ENCODE results near the gene SHISA6. TPM values are rescaled to one million over a fixed set of nuclear protein-coding genes. Genes with fewer than 3 reads are reported as not detected.

SHISA6 gene
- total RNA-seq, 2 experiments from 2014 or later: not detected

DNA sequence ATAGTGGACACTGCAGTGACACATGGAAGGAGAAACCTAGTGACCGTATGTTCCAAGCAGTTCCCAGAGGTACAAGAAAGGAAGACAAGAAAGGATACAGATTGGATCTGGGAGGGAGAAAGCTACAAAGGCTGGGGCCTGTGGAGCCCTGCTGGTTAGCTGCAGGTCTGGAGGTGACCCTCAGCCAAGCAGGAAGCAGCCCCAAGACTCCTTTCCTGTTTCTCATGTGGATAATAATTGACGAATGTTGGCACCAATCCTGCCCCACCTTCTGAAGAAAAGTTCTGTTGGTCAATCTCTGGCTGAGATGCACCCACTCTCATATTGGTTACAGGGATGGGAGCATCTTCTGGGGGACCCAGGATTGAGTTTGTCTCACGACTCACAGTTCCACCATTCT, 99.8 kb downstream of the SHISA6 start:
- no peak for DNase-seq (ENCODE audit: low spot score)
- Histone ChIP-seq H3K4me1 (ENCODE audit: insufficient read depth, low read length, poor library complexity, severe bottlenecking) (no peaks in the 10 kb centered on the region), H3K4me2 (ENCODE audit: low read length) (no peak overlapping the region), H4K20me1 (ENCODE audit: insufficient read depth, low read length) (no peaks in the 10 kb centered on the region), H3K9me2 (ENCODE audit: insufficient read depth, low read length) (no peaks in the 10 kb centered on the region), H3K27ac (ENCODE audit: low read depth, low read length, poor library complexity, severe bottlenecking) (no peak overlapping the region), H3K79me2 (ENCODE audit: insufficient read depth, low read depth, low read length) (no peaks in the 10 kb centered on the region), H2AFZ (ENCODE audit: low read length) (no peak overlapping the region), H3K4me3 (ENCODE audit: low read depth, low read length, poor library complexity, severe bottlenecking) (no peak overlapping the region), H3K9me3 (ENCODE audit: low read length) (no peaks in the 10 kb centered on the region), H3K36me3 (ENCODE audit: insufficient read depth, low read length) (no peaks in the 10 kb centered on the region)
- TF ChIP-seq, protein P1, sequence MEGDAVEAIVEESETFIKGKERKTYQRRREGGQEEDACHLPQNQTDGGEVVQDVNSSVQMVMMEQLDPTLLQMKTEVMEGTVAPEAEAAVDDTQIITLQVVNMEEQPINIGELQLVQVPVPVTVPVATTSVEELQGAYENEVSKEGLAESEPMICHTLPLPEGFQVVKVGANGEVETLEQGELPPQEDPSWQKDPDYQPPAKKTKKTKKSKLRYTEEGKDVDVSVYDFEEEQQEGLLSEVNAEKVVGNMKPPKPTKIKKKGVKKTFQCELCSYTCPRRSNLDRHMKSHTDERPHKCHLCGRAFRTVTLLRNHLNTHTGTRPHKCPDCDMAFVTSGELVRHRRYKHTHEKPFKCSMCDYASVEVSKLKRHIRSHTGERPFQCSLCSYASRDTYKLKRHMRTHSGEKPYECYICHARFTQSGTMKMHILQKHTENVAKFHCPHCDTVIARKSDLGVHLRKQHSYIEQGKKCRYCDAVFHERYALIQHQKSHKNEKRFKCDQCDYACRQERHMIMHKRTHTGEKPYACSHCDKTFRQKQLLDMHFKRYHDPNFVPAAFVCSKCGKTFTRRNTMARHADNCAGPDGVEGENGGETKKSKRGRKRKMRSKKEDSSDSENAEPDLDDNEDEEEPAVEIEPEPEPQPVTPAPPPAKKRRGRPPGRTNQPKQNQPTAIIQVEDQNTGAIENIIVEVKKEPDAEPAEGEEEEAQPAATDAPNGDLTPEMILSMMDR (conservative IDR thresholded peaks at IDR 0.05; ENCODE audit: low read length): no peak
- TF ChIP-seq EZH2phosphoT487 (IDR thresholded peaks at IDR 0.05; ENCODE audit: borderline replicate concordance, low read depth, low read length): no peak
- intact Hi-C loops (cut with micrococcal nuclease; ENCODE audit: unreplicated experiment): no loop called here
- ChIA-PET CTCF (ENCODE audit: unreplicated experiment) (no interaction called here), POLR2A (no interaction called here)
- no TSS peak for BruUV-seq (replicated peaks)

DNA sequence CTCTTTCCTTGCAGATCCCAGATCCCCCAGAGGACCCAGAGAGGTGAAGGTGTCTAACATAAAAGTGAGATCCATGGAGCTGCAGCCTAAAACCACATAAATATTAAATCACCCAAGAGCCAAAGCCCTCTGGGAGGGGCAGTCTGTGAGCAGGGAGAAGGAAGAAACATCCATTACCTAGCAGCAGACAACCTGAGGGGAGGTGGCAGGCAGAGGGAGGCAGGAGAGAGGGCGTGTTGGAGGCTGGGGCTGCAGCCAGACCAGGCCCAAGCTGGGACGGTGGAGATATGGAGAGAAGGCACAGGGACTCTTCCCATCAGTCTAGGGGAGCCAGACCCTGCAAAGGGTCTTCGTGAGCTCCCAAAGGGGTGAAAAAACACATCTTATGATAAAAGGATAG, 101.1 kb downstream of the SHISA6 start:
- DNase-seq (ENCODE audit: low spot score): no peak
- Histone ChIP-seq H3K4me2 (ENCODE audit: low read length) (no peak overlapping the region), H3K4me3 (ENCODE audit: low read depth, low read length, poor library complexity, severe bottlenecking) (no peak overlapping the region), H2AFZ (ENCODE audit: low read length) (no peak overlapping the region), H3K79me2 (ENCODE audit: insufficient read depth, low read depth, low read length) (no peaks in the 10 kb centered on the region), H4K20me1 (ENCODE audit: insufficient read depth, low read length) (no peaks in the 10 kb centered on the region), H3K4me1 (ENCODE audit: insufficient read depth, low read length, poor library complexity, severe bottlenecking) (no peaks in the 10 kb centered on the region), H3K9me3 (ENCODE audit: low read length) (no peaks in the 10 kb centered on the region), H3K9me2 (ENCODE audit: insufficient read depth, low read length) (no peaks in the 10 kb centered on the region), H3K36me3 (ENCODE audit: insufficient read depth, low read length) (no peaks in the 10 kb centered on the region), H3K27ac (ENCODE audit: low read depth, low read length, poor library complexity, severe bottlenecking) (no peak overlapping the region)
- POLR2A ChIA-PET: no interaction called here
- CTCF ChIA-PET (ENCODE audit: unreplicated experiment): no interaction called here
- no TSS peak for BruUV-seq (replicated peaks)
- intact Hi-C loops (cut with micrococcal nuclease; ENCODE audit: unreplicated experiment): no loop called here
- TF ChIP-seq, protein P1 (conservative IDR thresholded peaks at IDR 0.05; ENCODE audit: low read length): no peak
- no peak for TF ChIP-seq EZH2phosphoT487 (IDR thresholded peaks at IDR 0.05; ENCODE audit: borderline replicate concordance, low read depth, low read length)

DNA sequence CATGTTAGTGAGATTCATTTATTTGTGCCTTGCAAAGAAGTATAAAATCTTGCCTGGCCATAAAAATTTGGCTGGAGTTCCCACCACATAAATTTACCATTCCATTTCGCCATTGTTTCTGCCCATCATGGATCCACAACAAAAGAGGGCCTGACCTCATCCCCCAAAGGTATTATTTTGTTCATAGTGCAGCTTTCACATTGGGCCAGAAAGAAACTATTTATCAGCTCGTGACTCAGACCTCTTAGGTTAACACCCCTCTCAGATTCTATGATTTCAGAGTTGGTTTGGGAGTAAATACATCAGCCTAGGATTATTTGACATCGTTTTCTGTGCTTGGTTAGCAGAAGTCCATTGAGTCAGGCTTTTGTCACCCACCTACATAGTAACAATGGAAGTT, 108.1 kb downstream of the SHISA6 start:
- Histone ChIP-seq H2AFZ (ENCODE audit: low read length) (no peak overlapping the region), H3K27ac (ENCODE audit: low read depth, low read length, poor library complexity, severe bottlenecking) (no peak overlapping the region), H3K4me2 (ENCODE audit: low read length) (no peak overlapping the region), H3K4me1 (ENCODE audit: insufficient read depth, low read length, poor library complexity, severe bottlenecking) (no peaks in the 10 kb centered on the region), H3K4me3 (ENCODE audit: low read depth, low read length, poor library complexity, severe bottlenecking) (no peak overlapping the region), H3K36me3 (ENCODE audit: insufficient read depth, low read length) (no peaks in the 10 kb centered on the region), H4K20me1 (ENCODE audit: insufficient read depth, low read length) (no peaks in the 10 kb centered on the region), H3K9me2 (ENCODE audit: insufficient read depth, low read length) (no peaks in the 10 kb centered on the region), H3K79me2 (ENCODE audit: insufficient read depth, low read depth, low read length) (no peaks in the 10 kb centered on the region), H3K9me3 (ENCODE audit: low read length) (no peaks in the 10 kb centered on the region)
- TF ChIP-seq, protein P1 (conservative IDR thresholded peaks at IDR 0.05; ENCODE audit: low read length): no peak
- TF ChIP-seq EZH2phosphoT487 (IDR thresholded peaks at IDR 0.05; ENCODE audit: borderline replicate concordance, low read depth, low read length): no peak
- ChIA-PET POLR2A (interaction anchor here (1.0 kb wide), 1 partner anchor 13 kb away, joined by 3 read pairs; no protein-coding TSS in a partner anchor), CTCF (ENCODE audit: unreplicated experiment) (no interaction called here)
- no TSS peak for BruUV-seq (replicated peaks)
- intact Hi-C loops (cut with micrococcal nuclease; ENCODE audit: unreplicated experiment): no loop called here
- no peak for DNase-seq (ENCODE audit: low spot score)
